ENCODE data around the gene MEDAG. TPM values are rescaled to one million over a fixed set of nuclear protein-coding genes. Genes with fewer than 3 reads are reported as not detected.
A peak's percentile ranks its signal among the peaks of the same experiment; 100 is the strongest.

MEDAG gene
- total RNA-seq, 1 donor from 2014 or later, result 7.5 TPM

DNA sequence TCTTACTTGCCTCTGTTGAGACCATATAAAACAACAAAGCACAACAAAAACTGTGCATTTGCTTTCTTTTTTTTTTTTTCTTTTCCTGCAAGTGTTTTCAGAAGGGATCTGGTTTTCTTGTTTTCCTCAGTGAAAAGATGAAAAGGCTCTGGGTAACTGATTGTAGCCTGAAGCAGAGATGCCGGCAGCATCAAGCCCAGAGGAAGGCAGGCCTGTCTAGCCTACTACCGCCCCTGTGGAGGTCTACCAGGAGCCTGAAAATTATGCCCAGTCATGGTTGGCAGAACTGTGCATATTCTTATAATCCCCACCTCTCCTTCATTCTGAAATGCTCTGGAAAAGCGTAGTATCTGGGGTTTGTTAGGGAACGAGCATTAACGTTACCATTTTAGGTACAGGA, 32.6 kb upstream of the MEDAG start:
- Mint-ChIP-seq H3K36me3 (no peaks in the 10 kb centered on the region), H3K27ac (peak overlapping the region; percentile 82), H3K4me1 (peaks cover 79% of the 10 kb centered on the region), H3K4me3 (no peak overlapping the region), H3K9me3 (no peaks in the 10 kb centered on the region), H3K27me3 (ENCODE audit: low read depth) (no peaks in the 10 kb centered on the region)
- DNase-seq (ENCODE audit: low spot score in 2 of 2, unreplicated experiment in 2 of 2), result no peak
- TF ChIP-seq, protein P1, sequence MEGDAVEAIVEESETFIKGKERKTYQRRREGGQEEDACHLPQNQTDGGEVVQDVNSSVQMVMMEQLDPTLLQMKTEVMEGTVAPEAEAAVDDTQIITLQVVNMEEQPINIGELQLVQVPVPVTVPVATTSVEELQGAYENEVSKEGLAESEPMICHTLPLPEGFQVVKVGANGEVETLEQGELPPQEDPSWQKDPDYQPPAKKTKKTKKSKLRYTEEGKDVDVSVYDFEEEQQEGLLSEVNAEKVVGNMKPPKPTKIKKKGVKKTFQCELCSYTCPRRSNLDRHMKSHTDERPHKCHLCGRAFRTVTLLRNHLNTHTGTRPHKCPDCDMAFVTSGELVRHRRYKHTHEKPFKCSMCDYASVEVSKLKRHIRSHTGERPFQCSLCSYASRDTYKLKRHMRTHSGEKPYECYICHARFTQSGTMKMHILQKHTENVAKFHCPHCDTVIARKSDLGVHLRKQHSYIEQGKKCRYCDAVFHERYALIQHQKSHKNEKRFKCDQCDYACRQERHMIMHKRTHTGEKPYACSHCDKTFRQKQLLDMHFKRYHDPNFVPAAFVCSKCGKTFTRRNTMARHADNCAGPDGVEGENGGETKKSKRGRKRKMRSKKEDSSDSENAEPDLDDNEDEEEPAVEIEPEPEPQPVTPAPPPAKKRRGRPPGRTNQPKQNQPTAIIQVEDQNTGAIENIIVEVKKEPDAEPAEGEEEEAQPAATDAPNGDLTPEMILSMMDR (IDR thresholded peaks at IDR 0.05; ENCODE audit: unreplicated experiment), result no peak

DNA sequence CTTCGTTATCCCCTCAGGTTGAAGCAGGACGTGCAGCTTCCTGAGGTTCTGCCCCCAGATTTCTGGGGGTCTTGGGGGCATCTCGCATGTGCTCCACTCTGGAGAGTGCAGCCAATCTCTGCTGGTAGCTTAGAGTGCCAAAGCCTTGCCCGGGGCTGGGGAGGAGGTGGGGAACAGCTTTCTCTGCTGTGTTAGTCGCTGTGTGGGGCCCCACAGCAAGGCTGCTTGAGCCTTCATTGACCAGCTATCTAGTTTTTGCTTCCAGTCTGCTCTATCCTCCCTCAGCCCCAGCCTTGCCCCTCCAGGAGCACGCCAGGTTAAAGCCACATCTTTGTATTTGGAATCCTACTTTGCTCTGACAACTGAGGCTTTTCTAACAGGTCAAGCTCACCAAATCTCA, 32.0 kb upstream of the MEDAG start:
- Mint-ChIP-seq H3K4me1 (peaks cover 74% of the 10 kb centered on the region), H3K36me3 (no peaks in the 10 kb centered on the region), H3K27me3 (ENCODE audit: low read depth) (no peaks in the 10 kb centered on the region), H3K27ac (peak overlapping the region; percentile 82), H3K9me3 (no peaks in the 10 kb centered on the region), H3K4me3 (no peak overlapping the region)
- TF ChIP-seq, protein P1 (IDR thresholded peaks at IDR 0.05; ENCODE audit: unreplicated experiment), result no peak
- no peak for DNase-seq (ENCODE audit: low spot score in 2 of 2, unreplicated experiment in 2 of 2)

DNA sequence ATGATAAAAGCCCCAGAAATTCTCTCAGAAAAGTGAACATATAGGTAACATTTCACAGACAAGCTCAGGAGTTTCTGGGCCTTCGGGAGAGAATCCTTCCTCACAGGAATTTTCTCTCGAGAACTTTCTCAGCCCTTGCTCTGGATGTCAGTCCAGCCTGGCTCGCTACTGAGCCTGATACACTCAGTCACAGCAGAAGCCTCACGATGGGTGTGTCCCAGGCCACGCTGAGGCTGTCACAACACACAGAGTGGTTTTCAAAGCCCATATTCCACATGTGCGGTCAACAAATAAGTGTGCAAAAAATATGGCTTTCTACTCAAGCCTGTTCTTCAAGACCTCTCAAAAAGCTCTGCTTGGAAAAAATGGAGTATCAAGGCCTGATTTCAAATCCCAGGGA, 31.5 kb upstream of the MEDAG start:
- Mint-ChIP-seq H3K27ac (peak overlapping the region; percentile 82), H3K36me3 (no peaks in the 10 kb centered on the region), H3K4me3 (no peak overlapping the region), H3K9me3 (no peaks in the 10 kb centered on the region), H3K4me1 (peaks cover 70% of the 10 kb centered on the region), H3K27me3 (ENCODE audit: low read depth) (no peaks in the 10 kb centered on the region)
- TF ChIP-seq, protein P1 (IDR thresholded peaks at IDR 0.05; ENCODE audit: unreplicated experiment), result no peak
- no peak for DNase-seq (ENCODE audit: low spot score in 2 of 2, unreplicated experiment in 2 of 2)

DNA sequence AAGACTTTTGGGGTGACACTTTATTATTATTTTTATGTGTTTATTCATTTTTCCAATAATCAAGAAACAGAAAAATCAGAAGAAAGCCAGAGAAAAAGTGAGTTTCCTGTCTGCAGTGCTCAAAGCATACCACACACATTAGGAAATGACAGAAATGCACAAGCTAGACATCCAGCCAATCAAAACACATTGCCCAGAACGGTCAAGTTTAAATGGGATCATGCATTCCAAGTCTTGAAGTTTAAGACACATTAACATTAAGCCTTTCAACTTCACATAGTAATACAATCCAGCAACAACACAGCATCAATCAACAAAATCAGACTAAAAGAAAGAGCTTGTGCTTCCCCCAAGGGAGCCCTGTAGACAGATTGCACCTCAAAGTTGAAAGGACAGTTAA, 28.7 kb upstream of the MEDAG start:
- H3K9me3 Mint-ChIP-seq, result no peaks in the 10 kb centered on the region
- H3K36me3 Mint-ChIP-seq, result no peaks in the 10 kb centered on the region
- peak overlapping the region; percentile 65 for H3K27ac Mint-ChIP-seq
- no peaks in the 10 kb centered on the region for H3K27me3 Mint-ChIP-seq (ENCODE audit: low read depth)
- TF ChIP-seq, protein P1 (IDR thresholded peaks at IDR 0.05; ENCODE audit: unreplicated experiment), result no peak
- H3K4me3 Mint-ChIP-seq, result no peak overlapping the region
- peaks cover 74% of the 10 kb centered on the region for H3K4me1 Mint-ChIP-seq
- DNase-seq (ENCODE audit: low spot score in 2 of 2, unreplicated experiment in 2 of 2), result no peak

DNA sequence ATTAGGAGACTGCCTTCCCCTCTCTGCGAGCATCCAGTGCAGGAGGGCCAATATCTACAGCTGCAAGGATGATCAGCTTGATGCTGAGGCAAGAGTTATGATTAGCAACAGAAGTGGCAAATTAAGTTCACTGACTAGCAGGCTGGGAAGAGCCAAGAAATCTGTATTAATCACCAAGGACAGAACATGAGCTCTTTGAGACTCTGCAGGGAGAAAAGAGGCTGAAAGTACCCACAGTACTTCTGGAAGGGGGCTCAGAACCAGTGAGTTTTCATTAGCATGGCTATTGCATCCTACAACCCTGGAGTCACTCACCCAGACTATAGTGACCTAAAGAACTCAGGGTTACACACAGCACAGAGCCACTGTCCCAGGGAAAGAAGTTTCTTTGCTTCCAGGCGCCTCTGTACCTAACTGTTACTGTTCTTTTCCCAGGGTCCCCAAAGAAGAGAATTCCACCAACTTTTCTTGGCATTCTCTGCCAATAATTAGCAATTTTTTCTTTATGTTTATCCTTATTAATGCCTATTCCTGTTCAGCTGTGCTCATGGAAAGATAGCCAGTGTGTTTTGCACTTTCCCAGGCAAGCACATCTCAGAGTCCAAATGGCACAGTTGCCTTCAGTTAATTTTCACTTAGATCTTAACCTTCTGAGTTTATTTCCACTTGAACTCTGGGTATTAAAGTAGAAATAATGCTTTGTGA, 25.8 kb upstream of the MEDAG start:
- DNase-seq (ENCODE audit: low spot score in 2 of 2, unreplicated experiment in 2 of 2), result no peak
- H3K27me3 Mint-ChIP-seq (ENCODE audit: low read depth), result no peaks in the 10 kb centered on the region
- peak overlapping the region; percentile 35 for H3K27ac Mint-ChIP-seq
- peaks cover 72% of the 10 kb centered on the region for H3K4me1 Mint-ChIP-seq
- TF ChIP-seq, protein P1 (IDR thresholded peaks at IDR 0.05; ENCODE audit: unreplicated experiment), result no peak
- H3K4me3 Mint-ChIP-seq, result no peak overlapping the region
- H3K36me3 Mint-ChIP-seq, result no peaks in the 10 kb centered on the region
- H3K9me3 Mint-ChIP-seq, result no peaks in the 10 kb centered on the region

DNA sequence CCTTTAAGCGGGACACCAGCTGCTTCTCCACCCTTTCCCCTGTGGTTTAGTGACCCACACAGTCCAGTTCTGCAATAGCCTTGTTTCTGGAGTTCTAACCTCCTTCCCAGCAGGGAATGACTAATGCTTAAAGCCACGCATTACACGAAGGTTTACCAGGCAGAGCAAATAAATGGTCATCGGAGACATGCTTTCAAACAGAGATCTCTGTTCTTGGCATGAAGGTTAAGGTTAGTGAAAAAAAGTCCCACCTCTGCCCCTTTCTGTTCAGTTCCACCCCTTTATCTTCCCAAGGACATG, 25.3 kb upstream of the MEDAG start:
- no peak overlapping the region for H3K4me3 Mint-ChIP-seq
- no peaks in the 10 kb centered on the region for H3K36me3 Mint-ChIP-seq
- H3K27ac Mint-ChIP-seq, result peak overlapping the region; percentile 35
- H3K9me3 Mint-ChIP-seq, result no peaks in the 10 kb centered on the region
- no peaks in the 10 kb centered on the region for H3K27me3 Mint-ChIP-seq (ENCODE audit: low read depth)
- no peak for DNase-seq (ENCODE audit: low spot score in 2 of 2, unreplicated experiment in 2 of 2)
- peaks cover 72% of the 10 kb centered on the region for H3K4me1 Mint-ChIP-seq
- TF ChIP-seq, protein P1 (IDR thresholded peaks at IDR 0.05; ENCODE audit: unreplicated experiment), result no peak
